Adrenal gland (tissue), 12 donors: Measurements from ENCODE around the gene HAGH. TPM values are rescaled to one million over a fixed set of nuclear protein-coding genes. Genes with fewer than 3 reads are reported as not detected.

Experiments used
- DNase-seq, 7 donors: peaks; one replicate each; pipeline ENCODE4 v3.0.0-alpha.2; 2019 to 2020
- H3K27ac ChIP-seq, 5 donors: fragments of 200-600 bp; sonication (generic) in 4 of 5; 1 replicate in 3 of 5; 2 replicates in 2 of 5; pipeline versions ENCODE4 v1.5.1 to v1.8.0; 2016 to 2020; ENCODE audit warnings: mild to moderate bottlenecking in 1 of 5
- H3K27me3 ChIP-seq: fragments of 200-600 bp; 2 replicates; pipeline ENCODE4 v1.8.0; 2021
- H3K36me3 ChIP-seq, 2 donors: fragments of 200-600 bp; replicated peaks in 1 of 2; 1 replicate in 1 of 2; 2 replicates in 1 of 2; pipeline versions ENCODE4 v1.5.1 to v1.8.0; 2018 to 2022
- H3K4me1 ChIP-seq, 2 donors: fragments of 200-600 bp; replicated peaks in 1 of 2; 1 replicate in 1 of 2; 2 replicates in 1 of 2; pipeline versions ENCODE4 v1.5.1 to v1.8.0; 2018 to 2021
- H3K4me3 ChIP-seq, 4 donors: fragments of 200-600 bp; sonication (generic) in 3 of 4; one replicate each; pipeline ENCODE4 v1.5.1; 2016 to 2018
- H3K9me3 ChIP-seq, 3 donors: fragments of 200-600 bp; sonication (generic) in 1 of 3; replicated peaks in 1 of 3; 1 replicate in 2 of 3; 2 replicates in 1 of 3; pipeline versions ENCODE4 v1.5.1 to v1.8.0; 2016 to 2021
- CTCF ChIP-seq, 6 experiments: fragments of 450-650 bp in 4 of 6; fragments of 200-600 bp in 2 of 6; sonication (generic) in 1 of 6; IDR thresholded peaks; 1 replicate in 5 of 6; 2 replicates in 1 of 6; pipeline versions ENCODE4 v1.5.1 to v1.8.0; 2016 to 2021; ENCODE audit warnings: antibody characterized with exemption in 6 of 6, mild to moderate bottlenecking in 2 of 6, moderate library complexity in 1 of 6
- POLR2A ChIP-seq, 2 donors: fragments of 450-650 bp; IDR thresholded peaks; one replicate each; pipeline ENCODE4 v1.6.1; 2017; ENCODE audit warnings: antibody characterized with exemption in 2 of 2, mild to moderate bottlenecking in 2 of 2, moderate library complexity in 1 of 2
- WGBS, 4 donors: extraction: QIAGEN DNeasy Blood & Tissue Kit in 2 of 4; methylation state at CpG; one replicate each; pipeline versions ENCODE4 v1.1.5 to v1.1.7; 2013 to 2017; 5-methylcytosine and 5-hydroxymethylcytosine counted together
- intact Hi-C, 2 donors: fragments of 100-400 bp; cut with DNase I; formaldehyde crosslinking; loops; one replicate each; pipeline versions ENCODE4 v1.14.1 to v1.15.0; 2022 to 2023
- polyA plus RNA-seq, 3 donors: library from polyadenylated mRNA; stranded (reverse); fragments of 200-250 nt in 2 of 3; fragments of 350-450 nt in 1 of 3; fragmentation: Illumina TruSeq in 1 of 3; extraction: RNeasy Lipid Tissue Mini Kit (QIAGEN cat#74804) in 1 of 3; gene quantifications; one replicate each; pipeline ENCODE4 v1.2.3, GENCODE V29; 2013 to 2014
- total RNA-seq, 9 donors: library from RNA; depleted of rRNA in 4 of 9; stranded (reverse); fragments of >200 nt in 4 of 9; fragments of 120-200 nt in 1 of 9; fragmentation: NEBNext Ultra II Directional in 1 of 9; extraction: Animal tissue kit (Norgen Biotek cat#: 25700) in 1 of 9; gene quantifications; one replicate each; pipeline versions ENCODE4 v1.1.0 to v1.2.4, GENCODE V29; 2013 to 2023
- donor health status: healthy with polysubstance abuse.
- donor health status: Bipolar disorder and iron deficiency.
- donor health status: DM: yes; HTN: yes; CAD: no.
- donor health status: DM: no; HTN: no; CAD: no.
- donor health status: DM: no; HTN: no; CAD: no.
- donor health status: DM: yes; HTN: yes; CAD: no.

Gene HAGH
- total and polyA plus RNA-seq, 12 donors = 75.3 to 318 (median 170) TPM

- no peak for DNase-seq
- 19 to 26% (median 22%) methylated on average over 8 of the region's 8 CpGs for WGBS, 4 donors
- Histone ChIP-seq H3K4me3 (no peak overlapping the region), H3K27ac (no peak overlapping the region), H3K36me3 (no peaks in the 10 kb centered on the region), H3K27me3 (peaks cover 26% of the 10 kb centered on the region), H3K9me3 (no peaks in the 10 kb centered on the region), H3K4me1 (no peaks in the 10 kb centered on the region)
- TF ChIP-seq POLR2A (IDR thresholded peaks at IDR 0.05) = no peak
- TF ChIP-seq CTCF (IDR thresholded peaks at IDR 0.05) = no peak
- intact Hi-C loops = no loop called here
These were observed 31.7 kb upstream of the HAGH start for GRCh38 chr16:1858189-1858865.

- Histone ChIP-seq H3K4me3 (no peak overlapping the region), H3K4me1 (no peaks in the 10 kb centered on the region), H3K36me3 (no peaks in the 10 kb centered on the region), H3K27ac (no peak overlapping the region), H3K9me3 (no peaks in the 10 kb centered on the region), H3K27me3 (peaks cover 26% of the 10 kb centered on the region)
- no peak for DNase-seq
- TF ChIP-seq CTCF (IDR thresholded peaks at IDR 0.05) = no peak
- TF ChIP-seq POLR2A (IDR thresholded peaks at IDR 0.05) = no peak
- intact Hi-C loops = no loop called here
- 33 to 45% (median 37%) methylated on average over 5 of the region's 5 CpGs for WGBS, 4 donors
These were observed 30.9 kb upstream of the HAGH start for GRCh38 chr16:1857433-1858097.

GRCh38 chr16:1851793-1852192 lies 25.2 kb upstream of the HAGH start:
- Histone ChIP-seq H3K27me3 (peaks cover 12% of the 10 kb centered on the region), H3K36me3 (no peaks in the 10 kb centered on the region), H3K9me3 (no peaks in the 10 kb centered on the region), H3K4me3 (no peak overlapping the region), H3K27ac (no peak overlapping the region), H3K4me1 (no peaks in the 10 kb centered on the region)
- TF ChIP-seq CTCF (IDR thresholded peaks at IDR 0.05) (no peak), POLR2A (IDR thresholded peaks at IDR 0.05) (no peak)
- intact Hi-C loops = no loop called here
- WGBS, 4 donors = 64 to 76% (median 72%) methylated on average over 4 of the region's 4 CpGs
- no peak for DNase-seq

- WGBS, 4 donors = 55 to 75% (median 65%) methylated on average over 7 of the region's 7 CpGs
- Histone ChIP-seq H3K9me3 (no peaks in the 10 kb centered on the region), H3K4me1 (no peaks in the 10 kb centered on the region), H3K27ac (no peak overlapping the region), H3K36me3 (no peaks in the 10 kb centered on the region), H3K27me3 (peaks cover 11% of the 10 kb centered on the region), H3K4me3 (no peak overlapping the region)
- DNase-seq = no peak
- no peak for TF ChIP-seq CTCF (IDR thresholded peaks at IDR 0.05)
- no peak for TF ChIP-seq POLR2A (IDR thresholded peaks at IDR 0.05)
- intact Hi-C loops = no loop called here
These were observed 24.4 kb upstream of the HAGH start for GRCh38 chr16:1850981-1851380.
